GM23338 (cell line): ENCODE data around the gene HTR2B. TPM values are rescaled to one million over a fixed set of nuclear protein-coding genes. Genes with fewer than 3 reads are reported as not detected.

Source experiments
- ATAC-seq: fragments of 200-7000 bp; cut with Tn5 transposase; 3 replicates; pipeline ENCODE4 v1.9.1; 2020
- DNase-seq: peaks from one replicate; pipeline ENCODE4 v3.0.0-alpha.2; 2015; ENCODE audit warnings: low spot score
- H2AFZ ChIP-seq: fragments of 200-600 bp; sonication (generic); 2 replicates; pipeline ENCODE4 v1.8.0; 2016; ENCODE audit warnings: antibody characterized with exemption, mild to moderate bottlenecking, moderate library complexity
- H3F3A ChIP-seq: fragments of 200-600 bp; sonication (generic); replicated peaks from 2 replicates; pipeline ENCODE4 v1.8.0; 2017; ENCODE audit warnings: antibody characterized with exemption, mixed run types, low read depth
- H3K27ac ChIP-seq: fragments of 200-600 bp; sonication (generic); 2 replicates; pipeline ENCODE4 v1.6.1; 2016; ENCODE audit warnings: low read depth
- H3K27me3 ChIP-seq: fragments of 200-600 bp; sonication (generic); 2 replicates; pipeline ENCODE4 v1.8.0; 2016; ENCODE audit warnings: mild to moderate bottlenecking, mixed run types, moderate library complexity; ENCODE audit not compliant: insufficient read depth
- H3K36me3 ChIP-seq: fragments of 200-600 bp; sonication (generic); 2 replicates; pipeline ENCODE4 v1.8.0; 2016; ENCODE audit warnings: mild to moderate bottlenecking; ENCODE audit not compliant: insufficient read depth
- H3K4me1 ChIP-seq: fragments of 200-600 bp; sonication (generic); 2 replicates; pipeline ENCODE4 v1.8.0; 2016; ENCODE audit warnings: mild to moderate bottlenecking, moderate library complexity; ENCODE audit not compliant: insufficient read depth
- H3K4me2 ChIP-seq: fragments of 200-600 bp; sonication (generic); 2 replicates; pipeline ENCODE4 v1.7.1; 2017; ENCODE audit warnings: mixed run types
- H3K4me3 ChIP-seq: fragments of 200-600 bp; sonication (generic); 2 replicates; pipeline ENCODE4 v1.6.1; 2016; ENCODE audit warnings: mixed run types
- H3K79me2 ChIP-seq: fragments of 200-600 bp; sonication (generic); replicated peaks from 2 replicates; pipeline ENCODE4 v1.8.0; 2017; ENCODE audit warnings: mild to moderate bottlenecking; ENCODE audit not compliant: insufficient read depth
- H3K9me2 ChIP-seq: fragments of 200-600 bp; sonication (generic); 2 replicates; pipeline ENCODE4 v1.8.0; 2017; ENCODE audit not compliant: insufficient read depth
- H4K20me1 ChIP-seq: fragments of 200-600 bp; sonication (generic); replicated peaks from 2 replicates; pipeline ENCODE4 v1.8.0; 2017; ENCODE audit warnings: mild to moderate bottlenecking; ENCODE audit not compliant: insufficient read depth
- H3K27ac Mint-ChIP-seq: 2 replicates; pipeline ENCODE4 v1.8.0; 2020; ENCODE audit warnings: inconsistent platforms, mild to moderate bottlenecking, moderate library complexity, mixed read lengths
- H3K27me3 Mint-ChIP-seq: 3 replicates; pipeline ENCODE4 v1.8.0; 2022; ENCODE audit warnings: low read depth, mild to moderate bottlenecking, moderate library complexity, mixed read lengths, inconsistent platforms; ENCODE audit not compliant: insufficient read depth, poor library complexity
- H3K36me3 Mint-ChIP-seq: 3 replicates; pipeline ENCODE4 v1.8.0; 2021; ENCODE audit warnings: low read depth, mild to moderate bottlenecking, inconsistent platforms, moderate library complexity, mixed read lengths
- H3K4me1 Mint-ChIP-seq: 3 replicates; pipeline ENCODE4 v1.8.0; 2020; ENCODE audit warnings: mild to moderate bottlenecking, inconsistent platforms, mixed read lengths
- H3K4me3 Mint-ChIP-seq: 3 replicates; pipeline ENCODE4 v1.8.0; 2021; ENCODE audit warnings: moderate library complexity, mild to moderate bottlenecking, inconsistent platforms, mixed read lengths
- H3K9me3 Mint-ChIP-seq: 3 replicates; pipeline ENCODE4 v1.8.0; 2020; ENCODE audit warnings: moderate library complexity, mild to moderate bottlenecking, inconsistent platforms, mixed read lengths
- CREB1 ChIP-seq: fragments of 250-450 bp; sonication (Bioruptor Pico); IDR thresholded peaks from 2 replicates; pipeline ENCODE4 v1.5.0; 2020; ENCODE audit warnings: low read depth, mild to moderate bottlenecking, moderate library complexity
- JUNB ChIP-seq: IDR thresholded peaks from one replicate; pipeline ENCODE4 v1.6.1; 2016; ENCODE audit warnings: antibody characterized with exemption; ENCODE audit not compliant: unreplicated experiment
- POLR2AphosphoS5 ChIP-seq: IDR thresholded peaks from 2 replicates; pipeline ENCODE4 v1.6.1; 2016; ENCODE audit warnings: antibody characterized with exemption, low read depth
- REST ChIP-seq: IDR thresholded peaks from one replicate; pipeline ENCODE4 v1.6.1; 2018; ENCODE audit warnings: antibody characterized with exemption; ENCODE audit not compliant: unreplicated experiment
- STAT1 ChIP-seq: IDR thresholded peaks from one replicate; pipeline ENCODE4 v1.6.1; 2016; ENCODE audit warnings: antibody characterized with exemption; ENCODE audit not compliant: unreplicated experiment
- ZNF331 ChIP-seq: fragments of 250-450 bp; sonication (Bioruptor Pico); IDR thresholded peaks from 2 replicates; pipeline ENCODE4 v1.5.0; 2020; ENCODE audit warnings: low read depth, mild to moderate bottlenecking, moderate library complexity
- polyA plus RNA-seq: library from polyadenylated mRNA; unstranded; fragments of >200 nt; fragmentation: Nextera tagmentation; extraction: Ambion mirVana; gene quantifications from 2 replicates; pipeline ENCODE4 v1.2.1, GENCODE V29; 2016
- total RNA-seq: library from RNA; depleted of rRNA; stranded (reverse); fragments of >200 nt; shearing (Covaris generic); gene quantifications from 2 replicates; pipeline ENCODE4 v1.2.3, GENCODE V29; 2014
- TF ChIP-seq, protein P1 (sequence below): fragments of 250-450 bp; sonication (Bioruptor Pico); IDR thresholded peaks from 2 replicates; pipeline ENCODE4 v1.5.0; 2020; ENCODE audit warnings: mild to moderate bottlenecking, moderate library complexity
- TF ChIP-seq, protein P2 (sequence below), 2 experiments: fragments of 200-600 bp in 1 of 2; sonication (generic) in 1 of 2; conservative IDR thresholded peaks; 2 replicates each; pipeline versions ENCODE4 v1.5.1 to v1.6.1; 2016 to 2017; ENCODE audit warnings: antibody characterized with exemption in 2 of 2, low read depth in 2 of 2, mild to moderate bottlenecking in 2 of 2, moderate library complexity in 1 of 2

HTR2B gene
- total and polyA plus RNA-seq, 2 experiments from 2014 or later: 0.16 TPM; not detected in 1

- TF ChIP-seq, protein P1, sequence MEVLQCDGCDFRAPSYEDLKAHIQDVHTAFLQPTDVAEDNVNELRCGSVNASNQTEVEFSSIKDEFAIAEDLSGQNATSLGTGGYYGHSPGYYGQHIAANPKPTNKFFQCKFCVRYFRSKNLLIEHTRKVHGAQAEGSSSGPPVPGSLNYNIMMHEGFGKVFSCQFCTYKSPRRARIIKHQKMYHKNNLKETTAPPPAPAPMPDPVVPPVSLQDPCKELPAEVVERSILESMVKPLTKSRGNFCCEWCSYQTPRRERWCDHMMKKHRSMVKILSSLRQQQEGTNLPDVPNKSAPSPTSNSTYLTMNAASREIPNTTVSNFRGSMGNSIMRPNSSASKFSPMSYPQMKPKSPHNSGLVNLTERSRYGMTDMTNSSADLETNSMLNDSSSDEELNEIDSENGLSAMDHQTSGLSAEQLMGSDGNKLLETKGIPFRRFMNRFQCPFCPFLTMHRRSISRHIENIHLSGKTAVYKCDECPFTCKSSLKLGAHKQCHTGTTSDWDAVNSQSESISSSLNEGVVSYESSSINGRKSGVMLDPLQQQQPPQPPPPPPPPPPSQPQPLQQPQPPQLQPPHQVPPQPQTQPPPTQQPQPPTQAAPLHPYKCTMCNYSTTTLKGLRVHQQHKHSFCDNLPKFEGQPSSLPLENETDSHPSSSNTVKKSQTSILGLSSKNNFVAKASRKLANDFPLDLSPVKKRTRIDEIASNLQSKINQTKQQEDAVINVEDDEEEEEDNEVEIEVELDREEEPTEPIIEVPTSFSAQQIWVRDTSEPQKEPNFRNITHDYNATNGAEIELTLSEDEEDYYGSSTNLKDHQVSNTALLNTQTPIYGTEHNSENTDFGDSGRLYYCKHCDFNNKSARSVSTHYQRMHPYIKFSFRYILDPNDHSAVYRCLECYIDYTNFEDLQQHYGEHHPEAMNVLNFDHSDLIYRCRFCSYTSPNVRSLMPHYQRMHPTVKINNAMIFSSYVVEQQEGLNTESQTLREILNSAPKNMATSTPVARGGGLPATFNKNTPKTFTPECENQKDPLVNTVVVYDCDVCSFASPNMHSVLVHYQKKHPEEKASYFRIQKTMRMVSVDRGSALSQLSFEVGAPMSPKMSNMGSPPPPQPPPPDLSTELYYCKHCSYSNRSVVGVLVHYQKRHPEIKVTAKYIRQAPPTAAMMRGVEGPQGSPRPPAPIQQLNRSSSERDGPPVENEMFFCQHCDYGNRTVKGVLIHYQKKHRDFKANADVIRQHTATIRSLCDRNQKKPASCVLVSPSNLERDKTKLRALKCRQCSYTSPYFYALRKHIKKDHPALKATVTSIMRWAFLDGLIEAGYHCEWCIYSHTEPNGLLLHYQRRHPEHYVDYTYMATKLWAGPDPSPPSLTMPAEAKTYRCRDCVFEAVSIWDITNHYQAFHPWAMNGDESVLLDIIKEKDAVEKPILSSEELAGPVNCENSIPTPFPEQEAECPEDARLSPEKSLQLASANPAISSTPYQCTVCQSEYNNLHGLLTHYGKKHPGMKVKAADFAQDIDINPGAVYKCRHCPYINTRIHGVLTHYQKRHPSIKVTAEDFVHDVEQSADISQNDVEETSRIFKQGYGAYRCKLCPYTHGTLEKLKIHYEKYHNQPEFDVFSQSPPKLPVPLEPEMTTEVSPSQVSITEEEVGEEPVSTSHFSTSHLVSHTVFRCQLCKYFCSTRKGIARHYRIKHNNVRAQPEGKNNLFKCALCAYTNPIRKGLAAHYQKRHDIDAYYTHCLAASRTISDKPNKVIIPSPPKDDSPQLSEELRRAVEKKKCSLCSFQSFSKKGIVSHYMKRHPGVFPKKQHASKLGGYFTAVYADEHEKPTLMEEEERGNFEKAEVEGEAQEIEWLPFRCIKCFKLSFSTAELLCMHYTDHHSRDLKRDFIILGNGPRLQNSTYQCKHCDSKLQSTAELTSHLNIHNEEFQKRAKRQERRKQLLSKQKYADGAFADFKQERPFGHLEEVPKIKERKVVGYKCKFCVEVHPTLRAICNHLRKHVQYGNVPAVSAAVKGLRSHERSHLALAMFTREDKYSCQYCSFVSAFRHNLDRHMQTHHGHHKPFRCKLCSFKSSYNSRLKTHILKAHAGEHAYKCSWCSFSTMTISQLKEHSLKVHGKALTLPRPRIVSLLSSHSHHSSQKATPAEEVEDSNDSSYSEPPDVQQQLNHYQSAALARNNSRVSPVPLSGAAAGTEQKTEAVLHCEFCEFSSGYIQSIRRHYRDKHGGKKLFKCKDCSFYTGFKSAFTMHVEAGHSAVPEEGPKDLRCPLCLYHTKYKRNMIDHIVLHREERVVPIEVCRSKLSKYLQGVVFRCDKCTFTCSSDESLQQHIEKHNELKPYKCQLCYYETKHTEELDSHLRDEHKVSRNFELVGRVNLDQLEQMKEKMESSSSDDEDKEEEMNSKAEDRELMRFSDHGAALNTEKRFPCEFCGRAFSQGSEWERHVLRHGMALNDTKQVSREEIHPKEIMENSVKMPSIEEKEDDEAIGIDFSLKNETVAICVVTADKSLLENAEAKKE: no peak
- TF ChIP-seq, protein P2, sequence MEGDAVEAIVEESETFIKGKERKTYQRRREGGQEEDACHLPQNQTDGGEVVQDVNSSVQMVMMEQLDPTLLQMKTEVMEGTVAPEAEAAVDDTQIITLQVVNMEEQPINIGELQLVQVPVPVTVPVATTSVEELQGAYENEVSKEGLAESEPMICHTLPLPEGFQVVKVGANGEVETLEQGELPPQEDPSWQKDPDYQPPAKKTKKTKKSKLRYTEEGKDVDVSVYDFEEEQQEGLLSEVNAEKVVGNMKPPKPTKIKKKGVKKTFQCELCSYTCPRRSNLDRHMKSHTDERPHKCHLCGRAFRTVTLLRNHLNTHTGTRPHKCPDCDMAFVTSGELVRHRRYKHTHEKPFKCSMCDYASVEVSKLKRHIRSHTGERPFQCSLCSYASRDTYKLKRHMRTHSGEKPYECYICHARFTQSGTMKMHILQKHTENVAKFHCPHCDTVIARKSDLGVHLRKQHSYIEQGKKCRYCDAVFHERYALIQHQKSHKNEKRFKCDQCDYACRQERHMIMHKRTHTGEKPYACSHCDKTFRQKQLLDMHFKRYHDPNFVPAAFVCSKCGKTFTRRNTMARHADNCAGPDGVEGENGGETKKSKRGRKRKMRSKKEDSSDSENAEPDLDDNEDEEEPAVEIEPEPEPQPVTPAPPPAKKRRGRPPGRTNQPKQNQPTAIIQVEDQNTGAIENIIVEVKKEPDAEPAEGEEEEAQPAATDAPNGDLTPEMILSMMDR (conservative IDR thresholded peaks at IDR 0.05; ENCODE audit: low read depth in 2 of 2): no peak
These were observed 30.9 kb downstream of the HTR2B start (continued) for GRCh38 chr2:231093933-231094332.

DNA sequence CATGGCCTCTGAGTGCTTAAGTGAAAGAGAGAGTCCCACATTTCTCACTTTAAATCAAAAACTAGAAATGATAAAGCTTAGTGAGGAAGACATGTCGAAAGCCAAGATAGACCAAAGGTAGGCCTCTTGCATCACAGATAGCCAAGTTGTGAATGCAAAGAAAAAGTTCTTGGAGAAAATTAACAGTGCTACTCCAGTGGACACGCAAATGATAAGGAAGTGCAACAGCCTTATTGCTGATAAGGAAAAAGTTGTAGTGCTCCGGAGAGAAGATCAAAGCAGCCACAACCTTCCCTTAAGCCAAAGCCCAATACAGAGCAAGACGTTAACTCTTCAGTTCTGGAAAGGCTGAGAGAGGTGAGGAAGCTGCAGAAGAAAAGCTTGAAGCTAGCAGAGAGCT is 36.1 kb downstream of the HTR2B start:
- DNase-seq (no peak), ATAC-seq (no peak)
- H2AFZ ChIP-seq: no peak overlapping the region
- H3K4me1 Mint-ChIP-seq: no peaks in the 10 kb centered on the region
- H3K27me3 Mint-ChIP-seq: no peaks in the 10 kb centered on the region
- no peaks in the 10 kb centered on the region for H3K27me3 ChIP-seq
- H3K27ac Mint-ChIP-seq: no peak overlapping the region
- peaks cover 7% of the 10 kb centered on the region; the same call in 1 of the 2 replicates for H3K79me2 ChIP-seq
- peaks cover 81% of the 10 kb centered on the region for H3K36me3 Mint-ChIP-seq
- H3F3A ChIP-seq: no peaks in the 10 kb centered on the region
- peaks cover 42% of the 10 kb centered on the region for H3K36me3 ChIP-seq
- no peak overlapping the region for H3K4me2 ChIP-seq
- H3K9me2 ChIP-seq: no peaks in the 10 kb centered on the region
- no peak overlapping the region for H3K27ac ChIP-seq
- H4K20me1 ChIP-seq: peaks cover 15% of the 10 kb centered on the region
- H3K4me3 ChIP-seq: no peak overlapping the region
- no peaks in the 10 kb centered on the region for H3K4me1 ChIP-seq
- no peak overlapping the region for H3K4me3 Mint-ChIP-seq
- H3K9me3 Mint-ChIP-seq: no peaks in the 10 kb centered on the region; the same call in 2 of the 3 replicates
- TF ChIP-seq CREB1 (CRISPR knock-in tag): no peak
- TF ChIP-seq REST: no peak
- no peak for TF ChIP-seq JUNB
- TF ChIP-seq ZNF331 (CRISPR knock-in tag): no peak
- no peak for TF ChIP-seq STAT1
- no peak for TF ChIP-seq POLR2AphosphoS5
